Measurements from ENCODE around the gene PCMT1.

- TF ChIP-seq CTCF (conservative IDR thresholded peaks at IDR 0.05; ENCODE audit: low read depth, low read length), result no peak
- TF ChIP-seq MAFK (IDR thresholded peaks at IDR 0.05; ENCODE audit: low read depth, low read length), result no peak
- 0 out of 2 replicates have a peak, but pooled peaks have one; percentile 14 for TF ChIP-seq CEBPB (IDR thresholded peaks at IDR 0.05; ENCODE audit: low read depth, low read length)
- no peak for TF ChIP-seq USF2 (IDR thresholded peaks at IDR 0.05; ENCODE audit: low read depth, low read length)
- TF ChIP-seq POLR2A (IDR thresholded peaks at IDR 0.05; ENCODE audit: low read depth, low read length), result no peak
- TF ChIP-seq SMC3 (IDR thresholded peaks at IDR 0.05; ENCODE audit: low read depth, low read length), result no peak
- TF ChIP-seq RCOR1 (IDR thresholded peaks at IDR 0.05; ENCODE audit: insufficient replicate concordance, low read length), result no peak
- TF ChIP-seq NFE2L2 (IDR thresholded peaks at IDR 0.05; ENCODE audit: low read depth, low read length), result no peak
- no peak for TF ChIP-seq MXI1 (IDR thresholded peaks at IDR 0.05; ENCODE audit: borderline replicate concordance, low read depth, low read length)
- TF ChIP-seq MAZ (IDR thresholded peaks at IDR 0.05; ENCODE audit: borderline replicate concordance, low read depth, low read length), result no peak
- TF ChIP-seq RFX5 (IDR thresholded peaks at IDR 0.05; ENCODE audit: low read depth, low read length), result no peak
- no peak for TF ChIP-seq RAD21 (IDR thresholded peaks at IDR 0.05; ENCODE audit: low read length)
These were observed 32.2 kb downstream of the PCMT1 start for GRCh38 chr6:149781715-149782114.
